GM12864 (cell line): ENCODE data around the gene CLASRP.
A peak's percentile ranks its signal among the peaks of the same experiment; 100 is the strongest.

Source experiments
- DNase-seq: peaks from one replicate; pipeline ENCODE4 v3.0.0-alpha.2; 2011; ENCODE audit warnings: low read depth
- H3K4me3 ChIP-seq: 2 replicates; pipeline ENCODE4 v1.5.1; 2011; ENCODE audit warnings: mild to moderate bottlenecking, low read depth, low read length, control low read depth
- TF ChIP-seq, protein P1 (sequence below): IDR thresholded peaks from 2 replicates; pipeline ENCODE4 v1.5.1; 2011; ENCODE audit warnings: low read depth, mild to moderate bottlenecking, moderate library complexity, low read length, control low read depth, inconsistent platforms; ENCODE audit errors: missing control alignments

CLASRP gene

DNA sequence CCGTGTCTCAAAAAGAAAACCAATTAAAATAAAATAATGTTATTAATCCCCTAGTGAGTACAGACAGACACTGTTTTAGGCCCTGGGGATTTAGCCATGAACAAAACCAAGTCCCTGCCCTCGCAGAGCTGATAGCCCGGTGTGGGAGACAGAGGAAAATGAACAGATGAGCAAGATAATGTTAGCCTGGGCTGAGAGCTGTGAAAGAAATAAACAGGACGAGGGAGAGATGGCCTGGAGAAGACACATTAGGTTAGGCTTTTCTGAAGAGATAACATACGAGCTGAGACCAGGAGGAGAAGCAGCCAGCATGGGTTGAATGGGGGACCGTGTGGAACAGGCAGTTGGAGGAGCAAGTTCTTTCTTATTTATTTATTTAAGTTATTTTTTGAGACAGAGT lies 28.5 kb upstream of the CLASRP start:
- no peak overlapping the region for H3K4me3 ChIP-seq
- DNase-seq: no peak
- TF ChIP-seq, protein P1, sequence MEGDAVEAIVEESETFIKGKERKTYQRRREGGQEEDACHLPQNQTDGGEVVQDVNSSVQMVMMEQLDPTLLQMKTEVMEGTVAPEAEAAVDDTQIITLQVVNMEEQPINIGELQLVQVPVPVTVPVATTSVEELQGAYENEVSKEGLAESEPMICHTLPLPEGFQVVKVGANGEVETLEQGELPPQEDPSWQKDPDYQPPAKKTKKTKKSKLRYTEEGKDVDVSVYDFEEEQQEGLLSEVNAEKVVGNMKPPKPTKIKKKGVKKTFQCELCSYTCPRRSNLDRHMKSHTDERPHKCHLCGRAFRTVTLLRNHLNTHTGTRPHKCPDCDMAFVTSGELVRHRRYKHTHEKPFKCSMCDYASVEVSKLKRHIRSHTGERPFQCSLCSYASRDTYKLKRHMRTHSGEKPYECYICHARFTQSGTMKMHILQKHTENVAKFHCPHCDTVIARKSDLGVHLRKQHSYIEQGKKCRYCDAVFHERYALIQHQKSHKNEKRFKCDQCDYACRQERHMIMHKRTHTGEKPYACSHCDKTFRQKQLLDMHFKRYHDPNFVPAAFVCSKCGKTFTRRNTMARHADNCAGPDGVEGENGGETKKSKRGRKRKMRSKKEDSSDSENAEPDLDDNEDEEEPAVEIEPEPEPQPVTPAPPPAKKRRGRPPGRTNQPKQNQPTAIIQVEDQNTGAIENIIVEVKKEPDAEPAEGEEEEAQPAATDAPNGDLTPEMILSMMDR: no peak

DNA sequence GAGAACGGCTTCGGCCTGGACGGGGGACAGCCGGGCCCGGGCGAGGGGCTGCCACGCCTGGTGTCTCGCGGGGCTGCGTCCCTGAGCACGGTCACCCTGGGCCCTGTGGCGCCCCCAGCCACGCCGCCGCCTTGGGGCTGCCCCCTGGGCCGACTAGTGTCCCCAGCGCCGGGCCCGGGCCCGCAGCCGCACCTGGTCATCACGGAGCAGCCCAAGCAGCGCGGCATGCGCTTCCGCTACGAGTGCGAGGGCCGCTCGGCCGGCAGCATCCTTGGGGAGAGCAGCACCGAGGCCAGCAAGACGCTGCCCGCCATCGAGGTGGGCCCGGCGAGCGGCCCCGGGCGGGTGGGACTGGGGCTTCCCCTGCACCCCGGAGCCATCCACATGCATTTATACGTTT lies 26.9 kb upstream of the CLASRP start:
- TF ChIP-seq, protein P1: no peak
- H3K4me3 ChIP-seq: no peak overlapping the region
- DNase-seq: no peak

DNA sequence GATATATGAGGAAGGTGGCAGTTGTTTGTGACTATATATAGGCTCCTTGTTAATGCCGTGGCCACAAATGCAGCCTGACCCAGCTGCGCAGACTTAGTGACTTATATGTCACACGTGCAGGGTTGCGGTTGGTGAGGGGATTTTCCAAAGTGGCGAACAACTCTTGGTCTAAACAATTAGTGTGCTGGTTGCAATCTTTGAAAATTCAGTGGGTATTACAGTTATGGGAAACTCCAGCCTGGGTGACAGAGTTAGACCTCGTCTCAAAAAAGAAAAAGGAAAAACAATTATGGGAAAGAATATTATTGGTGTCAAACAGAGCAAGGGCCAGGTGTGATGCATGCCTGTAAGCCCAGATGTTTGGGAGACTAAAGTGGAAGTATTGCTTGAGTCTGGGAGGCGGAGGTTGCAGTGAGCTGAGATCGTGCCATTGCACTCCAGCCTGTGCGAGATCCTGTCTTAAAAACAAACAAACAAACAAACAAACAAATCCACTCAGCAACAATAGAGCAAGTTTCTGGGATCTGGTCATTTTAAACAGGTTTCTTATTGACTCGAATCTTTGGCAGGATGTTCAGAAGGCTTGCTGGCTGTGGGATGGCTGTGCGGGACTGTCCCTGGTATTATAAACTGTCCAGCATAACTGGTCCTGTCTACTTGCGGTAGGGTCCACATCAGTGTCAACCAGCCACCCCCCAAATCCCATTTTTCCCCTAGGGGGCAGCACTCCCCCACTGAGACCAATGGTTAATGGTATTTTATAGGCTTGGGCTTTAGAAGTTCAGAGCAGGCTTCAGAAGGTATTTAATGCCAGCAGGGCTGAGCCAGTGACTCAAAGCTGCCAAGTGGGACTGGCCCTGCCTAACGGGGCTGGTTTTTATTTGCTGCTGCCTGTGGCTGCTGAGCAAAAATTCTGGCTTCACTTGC lies 22.2 kb upstream of the CLASRP start:
- TF ChIP-seq, protein P1: peak; percentile 70
- H3K4me3 ChIP-seq: peak overlapping the region; percentile 17
- DNase-seq: peak; percentile 91

DNA sequence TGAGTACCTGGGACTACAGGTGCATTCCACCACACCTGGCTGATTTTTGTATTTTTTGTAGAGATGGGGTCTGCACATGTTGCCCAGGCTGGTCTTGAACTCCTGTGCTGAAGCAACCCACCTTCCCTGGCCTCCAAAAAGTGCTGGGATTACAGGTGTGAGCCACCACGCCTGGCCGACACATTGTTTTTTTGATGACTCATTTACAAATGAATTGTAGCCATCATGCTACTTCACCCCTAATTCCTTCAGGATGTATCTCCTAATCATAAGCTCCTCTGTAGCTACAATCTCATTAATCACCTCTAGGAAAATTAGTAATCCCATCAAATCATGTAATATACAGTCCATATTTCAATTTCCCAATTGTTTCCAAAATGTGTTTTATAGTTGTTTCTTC lies 19.7 kb upstream of the CLASRP start:
- no peak for DNase-seq
- TF ChIP-seq, protein P1: no peak
- H3K4me3 ChIP-seq: no peak overlapping the region

DNA sequence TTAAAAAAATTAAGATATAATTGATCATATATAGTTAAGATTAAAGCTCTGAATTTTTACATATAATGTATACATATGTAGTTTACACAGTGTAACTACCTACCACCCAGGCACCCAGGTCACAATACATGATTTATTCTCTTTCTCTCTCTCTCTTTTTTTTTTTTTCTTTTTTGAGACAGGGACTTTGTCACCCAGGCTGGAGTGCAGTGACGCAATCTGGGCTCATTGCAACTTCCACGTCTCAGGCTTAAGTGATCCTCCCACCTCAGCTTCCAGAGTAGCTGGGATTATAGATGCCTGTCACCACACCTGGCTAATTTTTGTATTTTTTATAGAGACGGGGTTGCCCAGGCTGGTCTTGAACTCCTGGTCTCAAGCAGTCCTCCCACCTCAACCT lies 18.8 kb upstream of the CLASRP start:
- TF ChIP-seq, protein P1: no peak
- DNase-seq: no peak
- H3K4me3 ChIP-seq: no peak overlapping the region

DNA sequence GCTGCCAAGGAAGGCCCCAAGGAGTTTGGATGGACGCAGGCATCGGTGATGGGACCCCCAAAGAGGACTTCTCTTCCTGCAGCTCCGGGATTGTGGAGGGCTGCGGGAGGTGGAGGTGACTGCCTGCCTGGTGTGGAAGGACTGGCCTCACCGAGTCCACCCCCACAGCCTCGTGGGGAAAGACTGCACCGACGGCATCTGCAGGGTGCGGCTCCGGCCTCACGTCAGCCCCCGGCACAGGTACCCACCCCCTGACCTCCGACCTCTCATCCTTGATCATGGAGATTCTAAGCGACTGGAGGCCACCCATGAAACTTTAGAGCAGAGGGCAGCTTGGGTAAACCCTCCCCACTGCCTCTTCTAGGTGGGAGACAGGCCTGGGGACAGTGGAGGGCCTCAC lies 16.9 kb upstream of the CLASRP start:
- TF ChIP-seq, protein P1: no peak
- no peak for DNase-seq
- H3K4me3 ChIP-seq: no peak overlapping the region

DNA sequence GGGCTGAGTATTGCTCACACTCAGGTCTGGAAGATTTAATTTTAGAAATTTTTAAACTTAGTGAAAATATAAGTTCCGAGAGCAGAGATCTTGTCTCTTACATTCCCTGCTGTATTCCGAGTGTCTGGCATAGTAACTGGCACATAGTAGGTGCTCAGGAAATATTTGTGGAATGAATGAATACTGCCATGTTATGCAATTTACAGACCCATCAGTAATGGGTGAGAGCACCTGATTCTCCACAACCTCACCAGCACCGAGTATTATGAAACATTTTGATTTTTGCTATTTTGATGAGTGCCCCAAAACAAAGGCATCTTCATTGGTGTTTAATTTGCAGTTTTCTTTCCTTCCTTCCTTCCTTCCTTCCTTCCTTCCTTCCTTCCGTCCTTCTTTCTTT lies 15.8 kb upstream of the CLASRP start:
- TF ChIP-seq, protein P1: no peak
- no peak for DNase-seq

More for the DNA sequence above, 15.8 kb upstream of the CLASRP start:
- H3K4me3 ChIP-seq: no peak overlapping the region
